Trophoblast cell (in vitro differentiated cells and primary cell): Measurements from ENCODE around the gene TBC1D5.

ENCODE experiments used
- DNase-seq, 2 donors: peaks; one replicate each; pipeline ENCODE4 v3.0.0-alpha.2; 2016
- H2AFZ ChIP-seq: 2 replicates; pipeline ENCODE4 v1.6.1; 2013; ENCODE audit warnings: low read length, moderate library complexity, mild to moderate bottlenecking; ENCODE audit not compliant: insufficient read depth, poor library complexity
- H2AK5ac ChIP-seq: 2 replicates; pipeline ENCODE4 v1.6.1; 2013; ENCODE audit warnings: mild to moderate bottlenecking, low read length
- H2BK120ac ChIP-seq: 2 replicates; pipeline ENCODE4 v1.6.1; 2013; ENCODE audit warnings: low read length, mild to moderate bottlenecking, moderate library complexity; ENCODE audit not compliant: insufficient read depth, poor library complexity
- H2BK12ac ChIP-seq: 2 replicates; pipeline ENCODE4 v1.6.1; 2013; ENCODE audit warnings: mild to moderate bottlenecking, low read length, moderate library complexity
- H2BK5ac ChIP-seq: 2 replicates; pipeline ENCODE4 v1.6.1; 2013; ENCODE audit warnings: low read length, low read depth, moderate library complexity, mild to moderate bottlenecking; ENCODE audit not compliant: poor library complexity
- H3K14ac ChIP-seq: 2 replicates; pipeline ENCODE4 v1.6.1; 2013; ENCODE audit warnings: mild to moderate bottlenecking, low read length
- H3K18ac ChIP-seq: 2 replicates; pipeline ENCODE4 v1.6.1; 2013; ENCODE audit warnings: mild to moderate bottlenecking, low read length
- H3K23ac ChIP-seq: 2 replicates; pipeline ENCODE4 v1.6.1; 2013; ENCODE audit warnings: low read length
- H3K27ac ChIP-seq: 2 replicates; pipeline ENCODE4 v1.5.1; 2013; ENCODE audit warnings: low read depth, mild to moderate bottlenecking, inconsistent platforms, low read length, moderate library complexity
- H3K27me3 ChIP-seq: 2 replicates; pipeline ENCODE4 v1.6.1; 2013; ENCODE audit warnings: inconsistent platforms, mild to moderate bottlenecking, low read length, moderate library complexity; ENCODE audit not compliant: insufficient read depth
- H3K36me3 ChIP-seq, 2 experiments: 1 replicate in 1 of 2; 2 replicates in 1 of 2; pipeline ENCODE4 v1.6.1; 2013; ENCODE audit warnings: low read length in 2 of 2, mild to moderate bottlenecking in 2 of 2, moderate library complexity in 1 of 2; ENCODE audit not compliant: insufficient read depth in 2 of 2, control insufficient read depth in 1 of 2
- H3K4ac ChIP-seq: 2 replicates; pipeline ENCODE4 v1.6.1; 2013; ENCODE audit warnings: low read depth, mild to moderate bottlenecking, low read length, moderate library complexity
- H3K4me1 ChIP-seq, 2 experiments: 1 replicate in 1 of 2; 2 replicates in 1 of 2; pipeline ENCODE4 v1.6.1; 2013; ENCODE audit warnings: low read length in 2 of 2, mild to moderate bottlenecking in 2 of 2, moderate library complexity in 1 of 2; ENCODE audit not compliant: insufficient read depth in 2 of 2, control insufficient read depth in 1 of 2
- H3K4me2 ChIP-seq: 2 replicates; pipeline ENCODE4 v1.6.1; 2013; ENCODE audit warnings: inconsistent platforms, mild to moderate bottlenecking, low read length, moderate library complexity
- H3K4me3 ChIP-seq: 2 replicates; pipeline ENCODE4 v1.5.1; 2013; ENCODE audit warnings: mild to moderate bottlenecking, low read depth, low read length, inconsistent platforms
- H3K79me1 ChIP-seq: one replicate; pipeline ENCODE4 v1.6.1; 2013; ENCODE audit warnings: low read length
- H3K79me2 ChIP-seq: 2 replicates; pipeline ENCODE4 v1.6.1; 2013; ENCODE audit warnings: low read length, mild to moderate bottlenecking; ENCODE audit not compliant: control insufficient read depth, insufficient read depth, poor library complexity
- H3K9ac ChIP-seq: 2 replicates; pipeline ENCODE4 v1.6.1; 2013; ENCODE audit warnings: mild to moderate bottlenecking, low read length
- H3K9me3 ChIP-seq: 2 replicates; pipeline ENCODE4 v1.6.1; 2013; ENCODE audit warnings: low read depth, mild to moderate bottlenecking, control low read depth, inconsistent platforms, low read length; ENCODE audit not compliant: insufficient read depth
- H4K12ac ChIP-seq: 2 replicates; pipeline ENCODE4 v1.6.1; 2013; ENCODE audit warnings: low read depth, mild to moderate bottlenecking, low read length, moderate library complexity
- H4K8ac ChIP-seq: 2 replicates; pipeline ENCODE4 v1.6.1; 2013; ENCODE audit warnings: low read depth, mild to moderate bottlenecking, low read length, moderate library complexity
- H4K91ac ChIP-seq: one replicate; pipeline ENCODE4 v1.6.1; 2013; ENCODE audit warnings: low read depth, mild to moderate bottlenecking, low read length, moderate library complexity
- WGBS: extraction: QIAGEN DNeasy Blood & Tissue Kit; methylation state at CpG from one replicate; pipeline ENCODE4 v1.1.7; 2013; ENCODE audit warnings: missing lambda C conversion rate; ENCODE audit not compliant: insufficient read length, insufficient coverage; ENCODE audit errors: extremely low coverage; 5-methylcytosine and 5-hydroxymethylcytosine counted together

The TBC1D5 gene

GRCh38 chr3:17204049-17204650, 538.3 kb downstream of the TBC1D5 start:
- Histone ChIP-seq H2BK5ac (no peak overlapping the region), H3K9me3 (peaks cover 6% of the 10 kb centered on the region), H3K4me2 (no peak overlapping the region), H3K79me1 (no peaks in the 10 kb centered on the region), H4K8ac (no peak overlapping the region), H3K36me3 (peaks cover 4 to 5% of the 10 kb centered on the region in 2 experiments), H3K4me3 (no peak overlapping the region), H2AK5ac (no peak overlapping the region), H4K91ac (no peak overlapping the region), H3K27me3 (no peaks in the 10 kb centered on the region), H3K79me2 (no peaks in the 10 kb centered on the region), H3K27ac (no peak overlapping the region), H3K4me1 (no peaks in the 10 kb centered on the region), H3K23ac (no peak overlapping the region), H4K12ac (no peak overlapping the region), H2BK120ac (no peak overlapping the region), H2AFZ (no peak overlapping the region), H3K9ac (no peak overlapping the region), H2BK12ac (no peak overlapping the region), H3K14ac (no peak overlapping the region), H3K4ac (no peak overlapping the region), H3K18ac (no peak overlapping the region)
- no CpG with 5 or more reads among the region's 3 CpGs for WGBS
- DNase-seq: no peak

- WGBS: no CpG with 5 or more reads among the region's 2 CpGs
- Histone ChIP-seq H3K4me2 (no peak overlapping the region), H3K23ac (no peak overlapping the region), H3K14ac (no peak overlapping the region), H2BK5ac (no peak overlapping the region), H4K8ac (no peak overlapping the region), H3K4ac (no peak overlapping the region), H2BK120ac (no peak overlapping the region), H3K79me1 (no peaks in the 10 kb centered on the region), H2AK5ac (no peak overlapping the region), H3K36me3 (peaks cover 4 to 5% of the 10 kb centered on the region in 2 experiments), H3K27ac (no peak overlapping the region), H4K91ac (no peak overlapping the region), H3K4me1 (no peaks in the 10 kb centered on the region), H3K79me2 (no peaks in the 10 kb centered on the region), H3K4me3 (no peak overlapping the region), H3K9ac (no peak overlapping the region), H2BK12ac (no peak overlapping the region), H3K18ac (no peak overlapping the region), H3K9me3 (peaks cover 6% of the 10 kb centered on the region), H3K27me3 (no peaks in the 10 kb centered on the region), H2AFZ (no peak overlapping the region), H4K12ac (no peak overlapping the region)
- no peak for DNase-seq
Observed at GRCh38 chr3:17201538-17201937, 540.9 kb downstream of the TBC1D5 start.

- Histone ChIP-seq H3K14ac (no peak overlapping the region), H3K27ac (no peak overlapping the region), H2BK5ac (no peak overlapping the region), H3K79me2 (no peaks in the 10 kb centered on the region), H3K27me3 (no peaks in the 10 kb centered on the region), H2BK120ac (no peak overlapping the region), H3K4me2 (no peak overlapping the region), H3K9ac (no peak overlapping the region), H3K9me3 (no peaks in the 10 kb centered on the region), H4K8ac (no peak overlapping the region), H4K91ac (no peak overlapping the region), H3K4ac (no peak overlapping the region), H3K23ac (no peak overlapping the region), H3K36me3 (no peaks in the 10 kb centered on the region), H4K12ac (no peak overlapping the region), H3K79me1 (no peaks in the 10 kb centered on the region), H3K4me1 (no peaks in the 10 kb centered on the region), H3K18ac (no peak overlapping the region), H2BK12ac (no peak overlapping the region), H2AFZ (no peak overlapping the region), H3K4me3 (no peak overlapping the region), H2AK5ac (no peak overlapping the region)
- DNase-seq: no peak
- WGBS: no CpG with 5 or more reads among the region's 5 CpGs
Observed at GRCh38 chr3:17195856-17196604, 546.4 kb downstream of the TBC1D5 start.

GRCh38 chr3:17195192-17195611, 547.2 kb downstream of the TBC1D5 start:
- Histone ChIP-seq H3K9ac (no peak overlapping the region), H3K4ac (no peak overlapping the region), H2BK12ac (no peak overlapping the region), H3K79me1 (no peaks in the 10 kb centered on the region), H3K18ac (no peak overlapping the region), H2AK5ac (no peak overlapping the region), H3K9me3 (no peaks in the 10 kb centered on the region), H3K79me2 (no peaks in the 10 kb centered on the region), H3K23ac (no peak overlapping the region), H4K12ac (no peak overlapping the region), H3K14ac (no peak overlapping the region), H3K4me1 (no peaks in the 10 kb centered on the region), H2BK120ac (no peak overlapping the region), H4K91ac (no peak overlapping the region), H3K4me3 (no peak overlapping the region), H4K8ac (no peak overlapping the region), H3K27me3 (no peaks in the 10 kb centered on the region), H3K27ac (no peak overlapping the region), H2AFZ (no peak overlapping the region), H2BK5ac (no peak overlapping the region), H3K36me3 (no peaks in the 10 kb centered on the region), H3K4me2 (no peak overlapping the region)
- no CpG with 5 or more reads among the region's 3 CpGs for WGBS
- no peak for DNase-seq
